Keratinocyte (primary cell): ENCODE measurements around the gene DNASE1L2. TPM values are rescaled to one million over a fixed set of nuclear protein-coding genes. Genes with fewer than 3 reads are reported as not detected.

ENCODE experiments used
- DNase-seq: peaks from one replicate; pipeline ENCODE4 v3.0.0-alpha.2; 2011; ENCODE audit warnings: low read depth, missing footprints, low spot score
- FAIRE-seq: peaks from 2 replicates; lab custom pipeline; 2011; peaks lifted over from hg19 to GRCh38; lab: Jason Lieb, UNC
- H2AFZ ChIP-seq: 2 replicates; pipeline ENCODE4 v1.6.0; 2012; ENCODE audit warnings: low read length, control low read depth, inconsistent platforms; ENCODE audit not compliant: control insufficient read depth
- H3K27ac ChIP-seq: 2 replicates; pipeline ENCODE4 v1.5.1; 2011; ENCODE audit warnings: low read length; ENCODE audit not compliant: control insufficient read depth, insufficient read depth
- H3K27me3 ChIP-seq: 3 replicates; pipeline ENCODE4 v1.6.0; 2011; ENCODE audit warnings: low read length; ENCODE audit not compliant: control insufficient read depth, insufficient read depth; ENCODE audit errors: extremely low read depth
- H3K36me3 ChIP-seq, 2 experiments: 2 replicates in 1 of 2; 3 replicates in 1 of 2; pipeline ENCODE4 v1.5.1; 2011; ENCODE audit warnings: low read length in 2 of 2, mild to moderate bottlenecking in 1 of 2; ENCODE audit not compliant: control insufficient read depth in 2 of 2, insufficient read depth in 2 of 2; ENCODE audit errors: extremely low read depth in 1 of 2
- H3K4me1 ChIP-seq: 3 replicates; pipeline ENCODE4 v1.5.1; 2011; ENCODE audit warnings: low read length; ENCODE audit not compliant: control insufficient read depth, insufficient read depth; ENCODE audit errors: extremely low read depth
- H3K4me2 ChIP-seq: 3 replicates; pipeline ENCODE4 v1.6.0; 2011; ENCODE audit warnings: low read depth, low read length; ENCODE audit not compliant: control insufficient read depth, insufficient read depth; ENCODE audit errors: extremely low read depth
- H3K4me3 ChIP-seq, 3 experiments: fragments of 200-600 bp in 1 of 3; sonication (generic) in 1 of 3; 2 replicates in 2 of 3; 3 replicates in 1 of 3; pipeline ENCODE4 v1.5.1; 2011 to 2016; ENCODE audit warnings: low read length in 3 of 3, mild to moderate bottlenecking in 3 of 3, control low read depth in 2 of 3, inconsistent platforms in 1 of 3, low read depth in 1 of 3, mixed read lengths in 1 of 3, mixed run types in 1 of 3, moderate library complexity in 1 of 3; ENCODE audit not compliant: control insufficient read depth in 2 of 3, insufficient read depth in 2 of 3; ENCODE audit errors: extremely low read depth in 1 of 3
- H3K79me2 ChIP-seq: 2 replicates; pipeline ENCODE4 v1.6.0; 2012; ENCODE audit warnings: low read length; ENCODE audit not compliant: control insufficient read depth, insufficient read depth
- H3K9ac ChIP-seq: 3 replicates; pipeline ENCODE4 v1.6.0; 2011; ENCODE audit warnings: low read length; ENCODE audit not compliant: control insufficient read depth, insufficient read depth; ENCODE audit errors: extremely low read depth
- H3K9me1 ChIP-seq: 3 replicates; pipeline ENCODE4 v1.6.0; 2011; ENCODE audit warnings: low read length; ENCODE audit not compliant: control insufficient read depth, insufficient read depth; ENCODE audit errors: extremely low read depth
- H3K9me3 ChIP-seq: 2 replicates; pipeline ENCODE4 v1.5.1; 2012; ENCODE audit warnings: low read depth, low read length; ENCODE audit not compliant: control insufficient read depth
- H4K20me1 ChIP-seq: 3 replicates; pipeline ENCODE4 v1.6.0; 2011; ENCODE audit warnings: low read length; ENCODE audit not compliant: control insufficient read depth, insufficient read depth; ENCODE audit errors: extremely low read depth
- CTCF ChIP-seq, 3 experiments: IDR thresholded peaks in 1 of 3; conservative IDR thresholded peaks in 1 of 3; optimal IDR thresholded peaks in 1 of 3; 2 replicates in 2 of 3; 3 replicates in 1 of 3; pipeline versions ENCODE3 to v1.5.1; 2011; ENCODE audit warnings: low read length in 3 of 3, mild to moderate bottlenecking in 3 of 3, moderate library complexity in 2 of 3, control low read depth in 1 of 3, inconsistent platforms in 1 of 3; ENCODE audit not compliant: insufficient read depth in 2 of 3; ENCODE audit errors: extremely low read depth in 1 of 3
- EZH2 ChIP-seq: IDR thresholded peaks from one replicate; pipeline ENCODE4 v1.6.1; 2012; ENCODE audit warnings: inconsistent platforms, mild to moderate bottlenecking, low read length, moderate library complexity
- dilution Hi-C: fragments of 300-500 bp; cut with MboI; formaldehyde crosslinking; loops from one replicate; pipeline ENCODE4 v1.7.0; 2020; ENCODE audit warnings: low sequenced_read_pairs; ENCODE audit not compliant: extremely low pct_ligation_motif_present
- polyA plus RNA-seq, 5 experiments: library from polyadenylated mRNA; depleted of rRNA in 3 of 5; stranded (reverse) in 3 of 5; stranded (forward) in 1 of 5; unstranded in 1 of 5; fragments of >200 nt; gene quantifications; 1 replicate in 1 of 5; 2 replicates in 3 of 5; 3 replicates in 1 of 5; pipeline versions ENCODE4 v1.2.1 to v1.2.3, GENCODE V29; 2011 to 2012; ENCODE audit warnings: missing spikeins in 2 of 5, low read depth in 1 of 5, low replicate concordance in 1 of 5

Gene DNASE1L2
- polyA plus RNA-seq, 1 donor (not counting 4 experiments of a cell fraction or from before 2014, with no cell fraction given) = 0.31 TPM

DNA sequence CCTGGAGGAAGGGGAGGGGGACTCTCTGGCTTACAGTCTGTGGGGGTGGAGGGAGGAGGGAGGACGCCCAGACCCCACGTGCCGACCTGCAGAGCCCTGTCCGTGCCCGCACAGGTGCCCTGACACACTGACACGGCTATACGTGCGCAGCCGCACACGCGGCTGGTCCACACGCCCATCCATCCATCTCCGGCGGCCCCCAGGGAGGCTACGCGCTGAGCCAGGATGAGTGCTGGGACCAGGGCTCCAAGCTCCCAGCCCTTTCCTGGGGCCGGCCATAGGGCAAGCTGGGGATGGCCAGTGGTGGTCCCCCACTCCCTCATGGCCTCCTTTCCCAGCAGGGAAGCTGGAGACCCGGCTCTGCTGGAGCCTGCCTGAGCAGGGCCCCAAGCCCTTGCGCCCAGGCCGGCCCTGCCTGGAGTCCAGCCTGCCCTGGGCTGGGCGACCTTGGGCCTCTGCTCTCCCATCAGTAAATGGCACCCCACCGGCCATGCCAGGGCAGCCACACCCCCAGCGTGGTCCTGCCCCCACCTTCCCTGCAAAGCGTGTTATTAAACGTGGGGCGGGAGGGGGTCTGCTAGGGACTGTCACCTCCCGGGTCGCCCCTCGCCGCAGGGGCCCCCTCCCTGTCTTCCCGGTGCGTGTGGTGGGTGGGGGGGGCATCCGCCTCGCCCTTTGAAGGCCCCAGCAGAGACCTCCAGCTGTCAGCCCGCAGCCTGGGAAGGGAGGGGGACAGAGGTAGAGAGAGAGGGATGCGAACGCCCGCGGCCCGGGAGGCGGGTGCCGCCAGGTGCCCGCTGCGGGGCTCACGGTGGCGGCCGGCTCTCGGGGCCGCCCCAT lies 40.7 kb upstream of the DNASE1L2 start:
- H3K27ac ChIP-seq = no peak overlapping the region
- no peak overlapping the region for H2AFZ ChIP-seq
- H3K79me2 ChIP-seq = no peaks in the 10 kb centered on the region
- H4K20me1 ChIP-seq = no peaks in the 10 kb centered on the region
- peak overlapping the region in 1 of 3 experiments; percentile 8 for H3K4me3 ChIP-seq
- FAIRE-seq (no peak), DNase-seq (no peak)
- peaks cover 19% of the 10 kb centered on the region for H3K4me1 ChIP-seq
- no peaks in the 10 kb centered on the region for H3K9me3 ChIP-seq
- dilution Hi-C loops = no loop called here
- TF ChIP-seq EZH2 = peak; percentile 87
- no peak for TF ChIP-seq CTCF (optimal IDR thresholded peaks at IDR 0.05 in 1 of 3, IDR thresholded peaks at IDR 0.05 in 1 of 3, conservative IDR thresholded peaks at IDR 0.05 in 1 of 3; ENCODE audit: extremely low read depth in 1 of 3, insufficient read depth in 2 of 3, low read length in 3 of 3)
- no peaks in the 10 kb centered on the region for H3K9me1 ChIP-seq
- H3K9ac ChIP-seq = no peak overlapping the region
- no peak overlapping the region for H3K4me2 ChIP-seq
- H3K36me3 ChIP-seq = no peaks in the 10 kb centered on the region
- H3K27me3 ChIP-seq = peaks cover 38% of the 10 kb centered on the region

- no peaks in the 10 kb centered on the region for H3K36me3 ChIP-seq
- peaks cover 36% of the 10 kb centered on the region for H3K27me3 ChIP-seq
- DNase-seq (no peak), FAIRE-seq (no peak)
- no peak within 1 kb of the TSS for H3K4me2 ChIP-seq
- H3K9me1 ChIP-seq = no peaks in the 10 kb centered on the region
- TF ChIP-seq CTCF (optimal IDR thresholded peaks at IDR 0.05 in 1 of 3, IDR thresholded peaks at IDR 0.05 in 1 of 3, conservative IDR thresholded peaks at IDR 0.05 in 1 of 3; ENCODE audit: extremely low read depth in 1 of 3, insufficient read depth in 2 of 3, low read length in 3 of 3) = no peak
- no peak for TF ChIP-seq EZH2
- no peak within 1 kb of the TSS for H3K27ac ChIP-seq
- no peak within 1 kb of the TSS for H3K9ac ChIP-seq
- H3K4me1 ChIP-seq = peaks cover 18% of the 10 kb centered on the region
- no peaks in the 10 kb centered on the region for H3K79me2 ChIP-seq
- no peaks in the 10 kb centered on the region for H4K20me1 ChIP-seq
- H2AFZ ChIP-seq = no peak within 1 kb of the TSS
- dilution Hi-C loops = no loop called here
- no peaks in the 10 kb centered on the region for H3K9me3 ChIP-seq
- H3K4me3 ChIP-seq = peak within 1 kb of the TSS in 1 of 3 experiments; percentile 8
These were observed 39.9 kb upstream of the DNASE1L2 start, which contains the start of gene CASKIN1 for GRCh38 chr16:2196162-2196980. TSS of gene CASKIN1 (minus strand) at chr16:2196605. CDS start at chr16:2196432, 173 bp downstream.
